Measurements from ENCODE around the gene NTN1.

DNA sequence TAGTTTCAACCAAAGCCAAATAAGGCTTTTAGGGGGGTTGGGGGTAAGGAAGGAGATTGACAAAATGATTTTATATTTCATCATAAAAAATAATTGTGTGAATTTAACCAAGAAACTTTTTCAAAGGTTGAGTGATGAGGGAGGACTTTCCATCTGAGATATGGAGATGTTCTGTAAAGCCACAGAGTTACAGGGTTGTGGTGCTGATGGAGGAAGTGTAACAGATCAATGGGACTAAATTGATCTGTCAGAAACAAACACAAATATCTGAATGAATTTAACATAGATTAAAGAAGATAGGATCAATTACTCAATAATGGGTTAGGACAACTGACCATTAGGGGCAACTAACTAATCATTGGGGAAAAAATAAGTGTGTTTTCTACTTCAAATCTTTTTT is 41.6 kb upstream of the NTN1 start:
- TF ChIP-seq EZH2 (IDR thresholded peaks at IDR 0.05; ENCODE audit: insufficient read depth, poor library complexity, severe bottlenecking) = no peak
- TF ChIP-seq EZH2phosphoT487 (IDR thresholded peaks at IDR 0.05; ENCODE audit: insufficient read depth, low read depth) = no peak
